Brain pericyte (primary cell): ENCODE results near the gene TRAF5.
"Not testable (repeated sequence)": the region's sequence is repeated elsewhere in the genome, so short reads cannot be mapped to it uniquely, and the experiment has no call there.

Experiments used
- DNase-seq: peaks from one replicate; pipeline ENCODE4 v3.0.0-alpha.2; 2012; ENCODE audit warnings: low read depth, low spot score

The TRAF5 gene, protein sequence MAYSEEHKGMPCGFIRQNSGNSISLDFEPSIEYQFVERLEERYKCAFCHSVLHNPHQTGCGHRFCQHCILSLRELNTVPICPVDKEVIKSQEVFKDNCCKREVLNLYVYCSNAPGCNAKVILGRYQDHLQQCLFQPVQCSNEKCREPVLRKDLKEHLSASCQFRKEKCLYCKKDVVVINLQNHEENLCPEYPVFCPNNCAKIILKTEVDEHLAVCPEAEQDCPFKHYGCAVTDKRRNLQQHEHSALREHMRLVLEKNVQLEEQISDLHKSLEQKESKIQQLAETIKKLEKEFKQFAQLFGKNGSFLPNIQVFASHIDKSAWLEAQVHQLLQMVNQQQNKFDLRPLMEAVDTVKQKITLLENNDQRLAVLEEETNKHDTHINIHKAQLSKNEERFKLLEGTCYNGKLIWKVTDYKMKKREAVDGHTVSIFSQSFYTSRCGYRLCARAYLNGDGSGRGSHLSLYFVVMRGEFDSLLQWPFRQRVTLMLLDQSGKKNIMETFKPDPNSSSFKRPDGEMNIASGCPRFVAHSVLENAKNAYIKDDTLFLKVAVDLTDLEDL

DNA sequence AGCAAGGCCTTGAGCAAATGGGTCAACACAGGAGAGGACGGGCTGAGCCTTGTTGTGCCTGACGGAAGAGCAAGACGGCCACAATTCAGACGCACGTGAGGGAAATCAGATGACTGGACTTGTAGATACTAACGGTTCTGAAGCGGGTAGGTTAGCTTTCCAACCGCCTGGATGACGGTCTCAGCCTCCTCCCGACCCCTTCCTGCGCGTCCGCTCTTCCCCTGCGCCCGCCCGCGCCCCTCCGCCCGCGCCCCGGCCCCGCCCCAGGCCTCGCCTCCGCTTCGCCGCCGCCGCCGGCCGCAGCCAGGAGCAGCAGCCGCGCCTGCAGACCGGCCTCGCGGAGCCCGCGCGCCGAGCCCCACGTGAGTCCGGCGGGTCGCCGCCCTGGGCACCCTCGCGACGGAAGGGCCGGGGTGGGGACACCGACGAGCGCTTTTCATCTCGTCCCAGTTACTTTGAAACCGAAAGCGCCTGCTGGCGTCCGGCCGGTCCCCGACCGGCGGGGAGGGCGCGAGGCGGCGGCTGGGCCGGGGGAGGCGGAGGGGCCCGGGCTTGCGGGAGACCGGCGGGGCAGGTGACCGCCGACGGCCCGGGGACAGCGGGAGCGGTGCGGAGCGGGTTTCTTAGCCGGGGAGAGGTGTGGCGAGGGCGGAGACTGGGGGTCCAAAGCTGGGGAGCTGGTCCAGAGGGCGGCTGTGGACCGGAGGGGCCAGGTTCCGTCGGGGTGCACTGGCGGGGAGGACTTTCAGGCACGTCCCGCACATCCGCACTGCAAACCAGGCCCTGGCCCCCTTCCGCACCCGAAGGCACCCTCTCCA lies at the start of gene TRAF5:
Gene TRAF5 (plus strand): TSS at position 306 of the 818 bp plus-strand sequence. CDS start 26,407 bp downstream, outside the sequence.
- DNase-seq: no peak

DNA sequence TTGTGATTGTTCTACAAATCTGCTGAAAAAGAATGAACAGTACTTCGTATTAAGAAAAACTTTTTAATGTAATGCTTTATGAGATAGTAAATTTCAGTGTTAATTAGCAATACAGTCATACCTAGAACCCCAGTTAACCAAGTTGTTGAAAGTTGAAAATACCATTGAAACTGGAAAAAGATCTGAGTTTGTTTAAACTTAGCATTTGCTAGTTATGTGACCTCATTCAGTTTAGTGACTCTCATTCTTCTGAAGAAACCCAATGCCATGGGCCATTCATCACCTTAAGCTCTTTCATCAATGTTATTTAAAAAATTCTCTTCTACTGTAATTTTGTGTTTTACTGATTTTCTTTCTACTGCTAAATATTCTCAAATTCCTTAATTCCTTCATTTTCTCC lies 47.3 kb upstream of the TRAF5 start:
- DNase-seq: no peak

DNA sequence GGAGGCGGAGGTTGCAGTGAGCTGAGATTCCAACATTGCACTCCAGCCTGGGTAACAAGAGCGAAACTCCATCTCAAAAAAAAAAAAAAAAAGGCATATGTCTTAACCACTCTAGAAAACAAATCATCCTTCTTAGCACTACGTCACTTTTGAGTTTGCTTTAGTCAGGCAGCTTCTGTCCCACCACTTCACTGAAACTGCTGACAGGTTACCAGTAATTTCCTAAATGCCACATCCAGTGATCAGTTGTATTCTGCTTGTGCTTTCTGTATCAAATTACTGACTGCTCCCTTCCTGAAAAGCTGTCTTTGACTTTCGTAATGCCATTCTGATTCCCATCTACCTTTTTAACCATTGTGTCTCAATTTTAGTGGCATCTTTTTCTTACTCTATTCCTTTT lies 45.7 kb upstream of the TRAF5 start:
- no peak for DNase-seq

DNA sequence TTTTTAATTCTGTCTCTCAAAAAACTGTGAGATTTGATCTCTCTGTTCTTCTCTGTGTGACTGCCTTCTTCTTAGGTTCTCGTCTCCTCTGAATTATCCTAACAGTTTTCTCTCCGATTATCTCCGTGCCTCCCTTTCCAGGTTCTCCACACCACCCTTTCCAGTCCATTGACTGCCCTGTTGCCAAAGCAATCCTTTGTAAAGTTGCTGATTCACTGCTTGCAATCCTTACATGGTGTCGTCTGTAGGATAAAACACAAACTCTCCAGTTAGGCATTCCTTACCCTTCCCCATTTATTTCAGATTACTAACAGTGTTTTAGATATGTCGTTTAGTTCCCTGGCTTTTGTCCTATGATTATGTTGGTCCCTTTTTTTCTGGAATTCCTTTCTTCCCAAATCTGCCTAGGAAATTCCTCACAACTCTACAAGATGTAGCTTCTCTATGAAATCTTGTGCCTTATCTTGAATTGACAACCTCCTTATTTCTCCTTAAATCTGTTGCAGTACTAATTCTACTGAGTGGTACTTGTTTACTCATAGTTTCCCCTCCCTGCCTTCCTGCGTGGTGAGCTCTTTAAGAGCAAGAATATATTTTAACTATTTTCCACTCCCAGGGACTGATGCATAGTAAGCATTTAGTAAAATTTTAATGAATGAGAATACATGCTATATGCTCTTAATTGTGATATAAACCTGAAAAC lies 45.2 kb upstream of the TRAF5 start:
- no peak for DNase-seq

DNA sequence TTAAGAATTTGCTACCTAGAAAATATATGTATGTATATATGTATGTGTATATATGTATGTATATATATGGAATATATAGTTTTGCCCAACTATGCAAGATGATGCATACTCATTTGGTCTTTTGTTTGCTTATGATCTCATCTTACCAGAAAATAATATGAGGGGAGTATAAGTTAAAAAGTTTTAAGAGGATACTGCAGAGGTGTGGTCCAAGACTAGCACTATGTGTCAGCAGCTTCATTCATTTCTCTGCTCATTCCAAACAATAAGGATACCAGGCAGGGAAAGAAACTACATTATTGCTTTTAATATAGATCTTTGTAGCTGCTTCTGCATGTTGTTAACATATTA lies 44.6 kb upstream of the TRAF5 start:
- DNase-seq: no peak

DNA sequence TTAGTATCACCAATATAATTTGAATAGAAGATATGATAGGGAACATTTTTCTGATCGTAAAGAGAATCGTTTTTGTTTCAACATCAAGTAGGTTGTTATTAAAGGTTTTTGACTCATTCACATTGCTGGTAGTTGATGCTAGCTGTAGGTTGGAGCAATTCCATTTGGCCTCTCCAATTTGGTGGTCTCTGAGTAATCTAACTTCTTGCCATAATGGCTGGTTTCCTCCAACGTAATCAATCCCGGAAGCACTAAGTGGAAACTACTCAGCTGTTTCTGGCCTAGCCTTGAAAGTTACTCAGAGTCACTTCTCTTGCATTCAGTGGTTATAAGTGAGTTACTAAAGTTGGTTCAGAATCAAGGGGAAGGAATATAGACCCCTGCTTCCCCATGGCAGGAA lies 41.4 kb upstream of the TRAF5 start:
- DNase-seq: no peak

DNA sequence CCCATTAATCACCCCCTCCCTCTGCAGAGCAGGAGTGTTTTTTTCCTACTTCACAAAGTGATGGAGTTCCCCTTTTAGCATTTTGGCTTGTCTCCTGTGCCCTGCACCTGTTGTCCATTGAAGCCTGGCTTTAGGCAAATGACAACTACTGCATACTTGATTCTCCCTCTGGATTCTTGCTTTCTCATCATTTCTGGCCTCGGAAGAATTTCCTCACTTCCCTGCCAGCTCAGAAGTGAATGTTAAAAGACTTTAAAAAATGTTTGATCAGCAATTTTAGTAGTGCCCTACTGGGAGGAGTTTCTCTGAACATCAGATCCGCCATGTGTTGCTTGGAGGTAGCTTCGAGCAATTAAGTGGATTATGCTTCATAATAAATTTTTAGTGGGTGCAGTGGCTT lies 39.4 kb upstream of the TRAF5 start:
- DNase-seq: no peak

DNA sequence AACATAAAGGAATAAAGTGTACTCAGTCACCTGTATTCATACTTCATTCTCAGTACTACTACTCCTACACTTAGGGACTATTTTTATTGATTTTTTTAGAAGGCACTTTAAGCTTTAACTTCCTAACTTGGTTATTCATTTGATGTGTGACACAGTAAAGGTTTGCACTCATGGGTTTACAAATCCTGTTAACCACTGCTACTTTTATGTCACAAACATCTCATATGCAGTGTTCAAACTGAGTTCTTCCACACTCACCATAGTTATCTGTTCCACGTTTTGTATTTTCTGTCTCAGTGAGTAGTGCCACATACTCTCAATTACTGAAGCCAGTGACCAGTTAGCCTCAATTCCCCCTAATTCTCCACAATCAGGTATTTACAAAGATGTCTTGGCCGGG lies 34.2 kb upstream of the TRAF5 start:
- no peak for DNase-seq

DNA sequence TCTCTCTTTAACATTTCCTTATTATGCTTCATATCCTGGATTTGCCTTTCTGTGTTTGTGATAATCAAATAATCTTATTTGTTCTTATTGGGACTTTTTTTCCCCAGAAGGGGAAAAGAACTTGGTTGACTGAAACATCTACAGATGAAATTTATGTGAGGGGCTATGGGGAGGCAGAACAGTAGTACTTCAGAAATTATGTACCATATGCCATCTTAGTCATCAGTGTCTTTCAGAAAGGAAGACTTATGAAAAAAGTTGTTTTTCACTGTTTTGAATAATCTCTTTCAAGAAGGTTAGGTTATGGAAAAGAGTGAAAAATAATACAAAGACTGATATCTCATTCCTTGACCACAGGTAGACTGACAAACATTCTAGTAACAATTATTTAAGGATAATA lies 30.2 kb upstream of the TRAF5 start:
- no peak for DNase-seq

DNA sequence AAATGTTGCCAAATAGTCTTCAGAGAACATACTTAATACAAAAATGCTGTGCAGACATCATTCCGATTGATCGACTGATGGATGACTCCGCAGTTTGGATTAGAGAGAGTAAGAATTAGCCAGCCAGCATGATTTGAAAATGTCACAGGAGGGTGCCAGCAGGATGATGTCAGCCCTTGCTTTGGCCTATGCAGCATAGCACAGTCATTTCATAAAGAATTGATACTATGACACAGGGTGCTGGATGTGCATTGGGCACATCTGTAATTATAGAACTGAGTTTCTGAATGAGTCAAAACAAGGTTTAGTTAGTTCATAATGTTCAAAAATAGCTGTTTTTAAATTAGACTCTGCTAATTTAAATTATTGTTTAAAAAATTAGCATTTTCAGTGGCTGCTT lies 21.6 kb upstream of the TRAF5 start:
- no peak for DNase-seq

DNA sequence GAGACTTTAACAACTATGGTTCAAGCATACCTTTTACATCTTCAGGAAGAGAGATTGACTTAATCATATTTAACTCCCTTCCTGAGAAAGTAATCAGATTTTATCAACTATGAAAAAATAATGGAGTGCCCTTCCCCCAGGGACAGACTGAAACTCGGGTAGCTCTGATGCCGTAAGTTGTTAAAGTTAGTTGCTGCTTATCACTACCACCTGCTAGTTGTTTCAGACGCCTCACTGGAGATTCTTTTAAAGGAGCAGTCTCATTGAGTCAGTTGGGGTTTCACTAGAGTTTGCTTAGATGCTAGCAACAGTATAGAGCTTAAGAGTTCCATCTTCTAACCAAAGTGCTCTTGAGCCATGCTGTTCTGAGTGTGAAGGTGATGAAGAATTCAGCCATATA lies 17.0 kb upstream of the TRAF5 start:
- no peak for DNase-seq

DNA sequence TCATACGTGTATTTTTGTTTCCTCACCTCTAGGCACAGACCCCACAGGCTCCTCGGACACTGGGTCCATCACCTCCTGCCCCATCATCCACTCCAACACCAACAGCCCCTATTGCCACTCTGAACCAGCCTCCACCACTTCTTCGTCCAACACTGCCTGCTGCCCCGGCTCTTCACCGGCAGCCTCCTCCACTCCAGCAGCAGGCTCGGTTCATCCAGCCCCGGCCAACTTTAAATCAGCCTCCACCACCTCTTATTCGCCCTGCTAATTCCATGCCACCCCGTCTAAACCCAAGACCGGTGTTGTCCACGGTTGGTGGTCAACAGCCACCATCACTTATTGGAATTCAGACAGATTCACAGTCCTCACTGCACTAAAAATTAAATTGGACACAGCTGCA lies 13.2 kb upstream of the TRAF5 start:
- no peak for DNase-seq

DNA sequence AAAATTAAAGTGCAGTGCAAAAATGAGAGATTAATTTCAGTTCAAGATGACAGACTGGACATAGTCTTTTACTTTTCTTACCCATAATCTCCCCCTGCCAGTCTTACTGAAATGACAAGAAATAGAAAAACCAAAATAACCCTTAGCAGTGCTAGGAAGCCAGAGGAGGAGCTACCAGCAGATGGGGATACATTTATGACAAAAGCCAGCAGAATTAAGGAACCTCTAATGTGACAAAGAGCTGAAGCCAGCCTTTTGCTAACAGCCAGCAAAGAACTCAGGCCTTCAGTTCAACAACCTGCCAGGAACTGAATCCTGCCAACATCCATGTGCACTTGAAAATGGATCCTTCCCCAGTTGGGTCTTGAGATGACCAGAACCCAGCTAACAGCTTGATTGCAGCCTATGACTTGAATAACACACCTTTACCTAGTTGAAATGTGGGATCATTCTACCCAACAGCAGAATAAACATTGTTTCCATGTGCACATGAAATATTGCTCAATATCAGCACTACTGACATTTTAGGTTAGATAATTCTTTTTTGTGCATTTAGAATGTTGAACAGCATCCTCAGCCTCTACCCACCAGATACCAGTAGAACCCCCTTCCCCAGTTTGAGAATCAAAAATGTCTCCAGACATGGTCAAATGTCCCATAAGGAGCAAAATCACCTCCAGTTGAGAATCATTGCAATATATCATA lies 7.9 kb upstream of the TRAF5 start:
- DNase-seq: no peak

DNA sequence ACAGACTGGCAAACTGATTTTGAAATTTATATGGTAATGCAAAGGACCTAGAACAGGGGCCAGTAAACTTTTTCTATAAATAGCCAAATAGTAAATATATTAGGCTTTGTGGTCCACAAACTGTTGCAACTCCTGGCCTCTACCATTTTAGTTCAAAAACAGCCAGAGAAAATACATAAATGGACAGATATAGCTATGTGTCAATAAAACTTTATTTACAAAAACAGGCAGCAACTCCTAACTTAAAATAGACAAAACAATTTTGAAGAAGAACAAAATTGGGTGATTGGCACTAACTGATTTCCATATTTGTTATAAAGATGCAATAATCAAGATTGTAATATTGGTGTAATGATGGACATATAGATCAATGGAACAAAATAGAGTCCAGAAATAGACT lies 6.7 kb upstream of the TRAF5 start:
- DNase-seq: no peak

DNA sequence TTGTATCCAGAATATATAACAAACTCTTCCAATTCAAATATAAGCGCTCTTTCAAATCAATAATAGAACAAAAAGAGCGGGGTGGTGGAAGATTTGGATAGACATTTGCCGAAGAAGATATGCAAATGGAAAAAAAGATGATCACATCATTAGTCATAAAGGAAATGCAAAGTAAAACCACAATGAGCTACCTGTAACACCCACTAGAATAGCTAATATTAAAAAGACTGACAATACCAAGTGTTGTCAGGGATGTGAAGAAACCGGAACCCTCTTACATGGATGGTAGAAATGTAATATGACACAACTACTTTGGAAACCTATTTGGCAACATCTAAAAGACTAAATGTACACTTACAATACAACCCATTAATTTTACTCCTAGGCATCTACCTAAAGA lies 5.7 kb upstream of the TRAF5 start:
- DNase-seq: no peak

DNA sequence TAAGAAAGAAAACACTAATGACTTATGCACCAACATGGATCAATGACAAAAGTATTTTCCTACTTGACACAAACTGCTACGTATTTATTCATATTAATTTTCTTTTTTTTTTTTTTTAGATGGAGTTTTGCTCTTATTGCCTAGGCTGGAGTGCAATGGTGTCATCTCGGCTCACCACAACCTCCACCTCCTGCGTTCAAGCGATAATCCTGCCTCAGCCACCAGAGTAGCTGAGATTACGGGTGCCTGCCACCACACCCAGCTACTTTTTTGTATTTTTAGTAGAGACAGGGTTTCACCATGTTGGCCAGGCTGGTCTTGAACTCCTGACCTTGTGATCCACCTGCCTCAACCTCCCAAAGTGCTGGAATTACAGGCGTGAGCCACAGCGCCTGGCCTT lies 5.0 kb upstream of the TRAF5 start:
- DNase-seq: not testable (repeated sequence)

DNA sequence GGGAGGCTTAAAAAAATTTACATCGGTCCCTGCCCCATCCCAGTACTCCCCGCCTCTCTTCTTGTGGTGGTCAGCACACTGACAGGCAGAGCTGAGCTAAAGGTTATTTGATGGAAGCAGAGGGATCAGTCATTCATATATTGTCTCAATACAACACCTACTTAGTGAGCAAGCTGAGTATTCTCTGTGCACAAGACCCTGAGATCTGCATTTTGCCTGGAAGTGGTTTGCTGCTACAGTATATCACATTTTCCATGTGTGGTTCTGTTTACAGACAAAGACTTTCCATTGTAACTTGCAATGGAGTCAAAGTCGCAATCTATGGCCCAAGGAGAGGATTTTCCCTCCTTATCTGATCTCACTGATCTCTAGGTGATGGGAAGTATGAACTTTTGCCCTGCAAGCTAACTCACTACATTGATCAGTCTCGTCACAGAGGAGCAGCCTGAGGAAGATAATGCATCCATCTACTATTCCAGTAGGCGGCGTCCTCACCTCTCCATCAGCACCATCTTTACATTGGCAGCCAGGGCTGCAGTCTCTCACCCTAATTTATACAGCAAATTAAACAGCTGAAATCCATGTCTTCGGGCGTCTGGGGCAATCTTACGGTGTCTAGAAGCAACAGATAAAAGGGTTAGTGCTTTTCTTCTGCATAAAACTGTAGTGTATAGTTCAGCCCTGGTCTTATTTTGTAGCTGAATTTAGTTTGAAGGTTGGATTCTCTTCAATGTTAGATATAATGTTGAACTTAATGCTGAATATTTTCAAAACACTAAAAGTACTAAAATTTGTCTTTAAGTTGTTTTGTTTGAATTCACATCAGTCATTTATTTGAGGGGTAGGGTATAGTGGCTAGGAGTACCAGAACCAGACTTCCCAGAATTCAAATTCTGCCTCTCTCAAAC lies 3.2 kb upstream of the TRAF5 start:
- DNase-seq: no peak

DNA sequence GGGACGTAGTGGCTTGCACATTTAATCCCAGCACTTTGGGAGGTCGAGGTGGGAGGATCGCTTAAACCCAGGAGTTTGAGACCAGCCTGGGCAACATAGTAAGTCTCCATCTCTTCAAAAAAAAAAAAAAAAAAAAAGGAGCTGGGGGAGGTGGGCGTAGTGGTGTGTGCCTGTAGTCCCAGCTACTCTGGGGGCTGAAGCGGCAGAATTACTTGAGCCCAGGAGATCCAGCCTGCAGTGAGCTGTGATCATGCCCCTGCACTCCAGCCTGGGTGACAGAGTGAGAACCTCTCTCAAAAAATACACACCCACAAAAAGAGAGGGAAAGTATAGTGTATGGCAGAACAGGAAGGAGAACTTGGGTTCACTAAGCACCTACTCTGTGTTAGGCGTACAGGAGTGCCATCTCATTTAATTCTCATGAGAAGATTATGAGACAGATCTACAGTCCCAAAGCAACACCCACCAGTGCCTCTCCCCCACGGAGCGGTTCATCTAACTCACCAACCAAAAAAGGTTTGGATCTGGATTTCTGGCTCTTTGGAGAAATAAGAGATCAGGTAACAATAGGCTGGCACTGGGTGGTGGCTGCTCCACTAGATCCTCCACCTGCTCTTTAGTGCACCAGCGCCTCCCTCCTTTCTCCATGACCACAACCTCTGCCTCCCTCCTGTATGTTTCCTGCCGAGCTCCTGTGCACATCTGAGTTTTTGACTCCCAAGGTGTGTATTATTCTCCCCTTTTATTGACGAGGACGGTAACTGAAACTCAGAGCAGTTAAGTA lies 1.4 kb upstream of the TRAF5 start:
- DNase-seq: no peak

DNA sequence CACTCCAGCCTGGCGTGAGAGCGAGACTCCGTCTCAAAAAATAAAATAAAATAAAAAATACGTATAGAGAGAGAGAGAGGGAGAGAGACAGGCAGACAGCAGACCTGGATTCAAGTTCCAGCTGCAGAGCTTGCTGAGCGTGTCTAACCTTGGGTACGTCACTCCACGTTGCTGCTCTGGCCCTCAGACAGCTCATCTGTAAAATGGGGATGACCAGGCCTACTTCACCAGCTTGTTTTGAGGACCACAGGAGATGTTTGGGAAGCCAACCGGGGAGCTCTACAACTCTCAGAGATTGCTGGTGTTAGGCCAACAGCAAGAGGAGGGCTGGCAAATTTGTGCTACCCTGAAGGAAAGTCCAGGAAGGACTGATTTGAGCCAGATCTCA lies 499 bp upstream of the TRAF5 start:
- no peak for DNase-seq
